B cell (primary cell): ENCODE measurements around the gene TNRC6A. TPM values are rescaled to one million over a fixed set of nuclear protein-coding genes. Genes with fewer than 3 reads are reported as not detected.

Experiments
- ATAC-seq: fragments of 200-7000 bp; cut with Tn5 transposase; one replicate; pipeline ENCODE4 v1.10.0; 2021; ENCODE audit warnings: low read depth, mild to moderate bottlenecking, moderate number of reproducible peaks, moderate library complexity
- CTCF ChIA-PET: fragments of 350-600 bp; sonication (Branson Sonifier 250); formaldehyde crosslinking; loops from one replicate; lab custom pipeline; 2021; ENCODE audit warnings: antibody characterized with exemption, inconsistent platforms; lab: Charles Lee
- POLR2A ChIA-PET: fragments of 350-600 bp; sonication (Branson Sonifier 250); formaldehyde crosslinking; loops from one replicate; lab custom pipeline; 2021; ENCODE audit warnings: antibody characterized with exemption; lab: Charles Lee
- DNase-seq: peaks from one replicate; pipeline ENCODE4 v3.0.0; 2013
- H2AFZ ChIP-seq: 2 replicates; pipeline ENCODE4 v1.6.1; 2012; ENCODE audit warnings: mild to moderate bottlenecking, low read depth, low read length; ENCODE audit not compliant: insufficient read depth, poor library complexity, severe bottlenecking
- H3K27ac ChIP-seq, 2 donors: 1 replicate in 1 of 2; 2 replicates in 1 of 2; pipeline ENCODE4 v1.5.1; 2012 to 2013; ENCODE audit warnings: low read length in 2 of 2, mild to moderate bottlenecking in 2 of 2, moderate library complexity in 1 of 2
- H3K27me3 ChIP-seq, 4 experiments: fragments of 200-600 bp in 1 of 4; sonication (generic) in 1 of 4; replicated peaks in 1 of 4; 1 replicate in 2 of 4; 2 replicates in 2 of 4; pipeline versions ENCODE4 v1.6.1 to v1.7.0; 2013 to 2016; ENCODE audit warnings: low read length in 3 of 4, mild to moderate bottlenecking in 2 of 4, mixed read lengths in 1 of 4, moderate library complexity in 1 of 4; ENCODE audit not compliant: insufficient read depth in 4 of 4, control insufficient read depth in 3 of 4; ENCODE audit errors: control extremely low read depth in 1 of 4
- H3K36me3 ChIP-seq, 2 experiments: replicated peaks in 1 of 2; 1 replicate in 1 of 2; 2 replicates in 1 of 2; pipeline versions ENCODE4 v1.6.1 to v1.7.1; 2013; ENCODE audit warnings: low read length in 1 of 2; ENCODE audit not compliant: insufficient read depth in 2 of 2, control insufficient read depth in 1 of 2; ENCODE audit errors: control extremely low read depth in 1 of 2, extremely low read depth in 1 of 2
- H3K4me1 ChIP-seq, 2 donors: fragments of 200-600 bp in 1 of 2; sonication (generic) in 1 of 2; 1 replicate in 1 of 2; 2 replicates in 1 of 2; pipeline versions ENCODE4 v1.5.1 to v1.6.1; 2013 to 2017; ENCODE audit warnings: low read length in 2 of 2; ENCODE audit not compliant: control insufficient read depth in 2 of 2, insufficient read depth in 2 of 2
- H3K4me2 ChIP-seq: replicated peaks from 2 replicates; pipeline ENCODE3; 2012; ENCODE audit warnings: mild to moderate bottlenecking, low read depth, low read length; ENCODE audit not compliant: poor library complexity, severe bottlenecking
- H3K4me3 ChIP-seq, 5 experiments: fragments of 200-600 bp in 1 of 5; sonication (generic) in 1 of 5; 1 replicate in 3 of 5; 2 replicates in 2 of 5; pipeline versions ENCODE4 v1.5.1 to v1.7.0; 2011 to 2016; ENCODE audit warnings: low read length in 4 of 5, mild to moderate bottlenecking in 4 of 5, low read depth in 2 of 5, control low read depth in 1 of 5, moderate library complexity in 1 of 5; ENCODE audit not compliant: insufficient read depth in 1 of 5; ENCODE audit errors: control extremely low read depth in 1 of 5, extremely low read depth in 1 of 5
- H3K79me2 ChIP-seq: fragments of 200-600 bp; sonication (generic); one replicate; pipeline ENCODE4 v1.6.0; 2016; ENCODE audit warnings: low read length; ENCODE audit not compliant: control insufficient read depth, insufficient read depth
- H3K9ac ChIP-seq: fragments of 200-600 bp; sonication (generic); 2 replicates; pipeline ENCODE4 v1.6.1; 2017; ENCODE audit warnings: mild to moderate bottlenecking, low read length, moderate library complexity
- H3K9me3 ChIP-seq, 3 donors: one replicate each; pipeline versions ENCODE4 v1.6.1 to v1.7.1; 2013; ENCODE audit warnings: low read length in 2 of 3; ENCODE audit not compliant: control insufficient read depth in 2 of 3, insufficient read depth in 1 of 3; ENCODE audit errors: control extremely low read depth in 1 of 3
- H4K20me1 ChIP-seq: 2 replicates; pipeline ENCODE4 v1.6.0; 2012; ENCODE audit warnings: mild to moderate bottlenecking, low read length; ENCODE audit not compliant: insufficient read depth, control insufficient read depth, poor library complexity, severe bottlenecking
- H3K27ac Mint-ChIP-seq: one replicate; pipeline ENCODE4 v1.8.0; 2021; ENCODE audit warnings: mixed read lengths
- H3K27me3 Mint-ChIP-seq: one replicate; pipeline ENCODE4 v1.8.0; 2021; ENCODE audit warnings: mixed read lengths
- H3K4me1 Mint-ChIP-seq: one replicate; pipeline ENCODE4 v1.8.0; 2021; ENCODE audit warnings: mixed read lengths
- H3K4me3 Mint-ChIP-seq: one replicate; pipeline ENCODE4 v1.8.0; 2021; ENCODE audit warnings: mixed read lengths
- H3K9me3 Mint-ChIP-seq: one replicate; pipeline ENCODE4 v1.8.0; 2022; ENCODE audit warnings: mixed read lengths; ENCODE audit not compliant: insufficient read depth
- EZH2 ChIP-seq: IDR thresholded peaks from 2 replicates; pipeline ENCODE4 v1.6.1; 2012; ENCODE audit warnings: borderline replicate concordance, low read depth, mild to moderate bottlenecking, moderate library complexity, low read length; ENCODE audit not compliant: insufficient read depth, poor library complexity, severe bottlenecking
- WGBS: methylation state at CpG from one replicate; pipeline ENCODE4 v1.1.5; 2013; ENCODE audit warnings: missing lambda C conversion rate; ENCODE audit not compliant: insufficient coverage; 5-methylcytosine and 5-hydroxymethylcytosine counted together
- intact Hi-C: fragments of 100-400 bp; cut with micrococcal nuclease; formaldehyde crosslinking; loops from one replicate; pipeline ENCODE4 v1.10.0; 2022
- polyA plus RNA-seq: library from polyadenylated mRNA; depleted of rRNA; stranded (reverse); fragments of >200 nt; gene quantifications from 2 replicates; pipeline ENCODE4 v1.2.3, GENCODE V29; 2012
- total RNA-seq, 2 donors: library from RNA; stranded (reverse); fragments of 120-200 nt in 1 of 2; gene quantifications; 1 replicate in 1 of 2; 2 replicates in 1 of 2; pipeline versions ENCODE4 v1.2.3 to v1.2.4, GENCODE V29; 2013 to 2022
- TF ChIP-seq, protein P1 (sequence below): fragments of 200-600 bp; IDR thresholded peaks from one replicate; pipeline ENCODE4 v1.8.0; 2022; ENCODE audit warnings: antibody characterized with exemption, mild to moderate bottlenecking

TNRC6A gene
- total and polyA plus RNA-seq, 2 donors (not counting 1 experiment from before 2014, with no cell fraction given), result 79.3 to 104 TPM

DNA sequence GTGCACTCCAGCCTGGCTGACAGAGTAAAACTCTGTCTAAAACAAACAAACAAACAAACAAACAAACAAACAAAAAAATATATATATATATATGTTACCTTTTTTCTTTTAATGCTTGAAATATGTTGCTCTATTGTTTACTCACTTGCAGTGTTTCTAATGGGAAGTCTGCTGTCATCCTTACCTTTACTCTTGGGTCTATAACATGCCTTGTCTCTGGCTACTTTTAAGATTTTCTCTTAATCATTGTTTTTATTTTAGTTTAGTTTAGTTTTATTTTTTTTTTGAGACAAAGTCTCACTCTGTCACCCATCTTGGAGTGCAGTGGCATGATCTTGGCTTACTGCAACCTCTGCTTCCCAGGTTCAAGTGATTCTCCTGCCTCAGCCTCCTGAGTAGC is 16.1 kb upstream of the TNRC6A start:
- Histone ChIP-seq H3K4me3 (no peak overlapping the region), H3K27me3 (peaks cover 0 to 4% (median 2%) of the 10 kb centered on the region in 4 experiments), H3K4me2 (no peak overlapping the region), H3K79me2 (no peaks in the 10 kb centered on the region), H3K27ac (no peak overlapping the region), H3K4me1 (no peaks in the 10 kb centered on the region), H3K36me3 (no peaks in the 10 kb centered on the region), H3K9me3 (peaks cover 0 to 21% (median 5%) of the 10 kb centered on the region in 3 donors), H2AFZ (no peak overlapping the region), H4K20me1 (no peaks in the 10 kb centered on the region), H3K9ac (no peak overlapping the region)
- Mint-ChIP-seq H3K9me3 (peaks cover 8% of the 10 kb centered on the region), H3K27ac (no peak overlapping the region), H3K27me3 (peaks cover 12% of the 10 kb centered on the region), H3K4me3 (no peak overlapping the region), H3K4me1 (no peaks in the 10 kb centered on the region)
- TF ChIP-seq, protein P1, sequence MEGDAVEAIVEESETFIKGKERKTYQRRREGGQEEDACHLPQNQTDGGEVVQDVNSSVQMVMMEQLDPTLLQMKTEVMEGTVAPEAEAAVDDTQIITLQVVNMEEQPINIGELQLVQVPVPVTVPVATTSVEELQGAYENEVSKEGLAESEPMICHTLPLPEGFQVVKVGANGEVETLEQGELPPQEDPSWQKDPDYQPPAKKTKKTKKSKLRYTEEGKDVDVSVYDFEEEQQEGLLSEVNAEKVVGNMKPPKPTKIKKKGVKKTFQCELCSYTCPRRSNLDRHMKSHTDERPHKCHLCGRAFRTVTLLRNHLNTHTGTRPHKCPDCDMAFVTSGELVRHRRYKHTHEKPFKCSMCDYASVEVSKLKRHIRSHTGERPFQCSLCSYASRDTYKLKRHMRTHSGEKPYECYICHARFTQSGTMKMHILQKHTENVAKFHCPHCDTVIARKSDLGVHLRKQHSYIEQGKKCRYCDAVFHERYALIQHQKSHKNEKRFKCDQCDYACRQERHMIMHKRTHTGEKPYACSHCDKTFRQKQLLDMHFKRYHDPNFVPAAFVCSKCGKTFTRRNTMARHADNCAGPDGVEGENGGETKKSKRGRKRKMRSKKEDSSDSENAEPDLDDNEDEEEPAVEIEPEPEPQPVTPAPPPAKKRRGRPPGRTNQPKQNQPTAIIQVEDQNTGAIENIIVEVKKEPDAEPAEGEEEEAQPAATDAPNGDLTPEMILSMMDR, result no peak
- no peak for TF ChIP-seq EZH2
- no peak for ATAC-seq
- intact Hi-C loops, result no loop called here
- DNase-seq, result no peak
- POLR2A ChIA-PET, result no interaction called here
- CTCF ChIA-PET, result no interaction called here

DNA sequence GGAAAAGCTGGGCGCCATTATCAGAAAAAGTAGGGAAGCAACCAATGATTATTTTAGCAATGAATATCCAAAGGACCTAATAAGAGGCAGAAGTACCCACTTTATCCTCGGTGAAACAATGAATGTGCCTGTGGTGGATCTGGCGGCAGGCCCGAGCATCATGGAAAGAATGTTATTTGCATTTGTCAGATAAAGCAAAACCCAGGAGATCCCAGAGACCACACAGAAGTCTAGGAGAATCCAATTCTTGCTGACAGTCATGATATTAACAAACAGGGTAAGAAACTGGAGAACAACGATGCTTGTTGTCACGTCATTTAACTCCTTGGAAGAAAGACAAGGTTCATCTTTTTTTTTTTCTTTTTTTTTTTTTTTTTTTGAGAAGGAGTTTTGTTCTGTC is 12.0 kb upstream of the TNRC6A start:
- H3K4me3 Mint-ChIP-seq, result no peak overlapping the region
- no peak for DNase-seq
- peaks cover 6% of the 10 kb centered on the region for H3K9me3 Mint-ChIP-seq
- no peaks in the 10 kb centered on the region for H3K79me2 ChIP-seq
- intact Hi-C loops, result no loop called here
- H3K9me3 ChIP-seq, result peaks cover 0 to 18% (median 5%) of the 10 kb centered on the region in 3 donors
- TF ChIP-seq, protein P1, result no peak
- no peak for TF ChIP-seq EZH2
- H3K9ac ChIP-seq, result no peak overlapping the region
- no peak overlapping the region for H3K4me2 ChIP-seq
- H3K27me3 Mint-ChIP-seq, result peaks cover 18% of the 10 kb centered on the region
- no peaks in the 10 kb centered on the region for H3K4me1 Mint-ChIP-seq
- no peak overlapping the region for H3K27ac ChIP-seq
- no peak overlapping the region for H3K4me3 ChIP-seq
- H4K20me1 ChIP-seq, result no peaks in the 10 kb centered on the region
- POLR2A ChIA-PET, result no interaction called here
- H3K4me1 ChIP-seq, result no peaks in the 10 kb centered on the region
- H2AFZ ChIP-seq, result no peak overlapping the region
- H3K36me3 ChIP-seq, result no peaks in the 10 kb centered on the region
- whole genome bisulfite sequencing, result no CpG with 5 or more reads among the region's 6 CpGs
- CTCF ChIA-PET, result interaction anchor here (0.5 kb wide), 1 partner anchor 37 kb away, joined by 4 read pairs; no protein-coding TSS in a partner anchor
- no peak for ATAC-seq
- peaks cover 0 to 6% (median 2%) of the 10 kb centered on the region in 4 experiments for H3K27me3 ChIP-seq
- H3K27ac Mint-ChIP-seq, result no peak overlapping the region
